Aortic smooth muscle cell (primary cell): ENCODE data around the gene HNRNPDL. TPM values are rescaled to one million over a fixed set of nuclear protein-coding genes. Genes with fewer than 3 reads are reported as not detected.

Experiments used
- total RNA-seq: library from RNA; depleted of rRNA; stranded (reverse); fragments of >200 nt; gene quantifications from 2 replicates; pipeline ENCODE4 v1.2.3, GENCODE V29; 2014

The HNRNPDL gene
- 126 and 140 TPM in 2 replicates for total RNA-seq

DNA sequence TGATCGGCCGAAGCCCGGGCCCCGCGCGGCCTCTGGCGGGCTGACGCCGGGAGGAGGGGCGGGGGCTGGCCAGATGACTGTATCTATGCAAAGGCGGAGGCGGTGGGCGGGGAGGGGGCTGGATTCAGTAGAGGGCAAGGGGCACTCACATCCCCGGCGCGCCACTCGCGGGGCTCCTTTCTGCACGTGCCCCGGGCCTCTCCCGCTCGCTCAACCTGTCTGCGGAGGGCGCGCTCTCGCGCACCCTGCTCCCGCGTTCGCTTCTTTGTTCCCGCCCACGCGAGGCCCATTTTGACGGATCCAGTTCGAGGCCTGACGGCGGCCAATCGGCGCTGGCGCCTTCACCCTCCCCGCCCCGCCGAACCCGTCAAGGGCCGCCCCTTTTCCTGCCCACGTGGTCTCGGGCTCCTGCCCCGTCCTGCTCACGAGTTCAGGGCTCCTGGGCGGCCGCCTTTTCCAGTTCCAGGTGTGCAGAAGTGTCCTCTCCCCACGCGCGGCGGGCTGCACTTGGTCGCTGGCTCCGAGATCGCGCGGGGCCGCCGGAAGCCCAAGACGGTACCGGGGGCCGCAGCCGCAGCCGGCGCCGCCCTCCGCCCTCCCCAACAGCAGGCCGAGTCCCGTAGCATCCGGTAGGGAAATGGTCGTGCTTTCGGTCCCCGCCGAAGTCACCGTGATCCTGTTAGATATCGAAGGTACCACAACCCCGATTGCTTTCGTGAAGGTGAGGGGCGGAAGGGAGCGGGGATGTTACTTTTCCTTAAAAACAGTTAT lies at the start of gene HNRNPDL, which contains the start of gene ENOPH1:
Gene HNRNPDL, minus strand, starts transcription at position 270 of the 771 bp plus-strand sequence. CDS start 772 bp downstream, outside the sequence.
Gene ENOPH1, plus strand, starts transcription at position 398 of the 771 bp plus-strand sequence. Its CDS starts 240 bp downstream, at position 638.

DNA sequence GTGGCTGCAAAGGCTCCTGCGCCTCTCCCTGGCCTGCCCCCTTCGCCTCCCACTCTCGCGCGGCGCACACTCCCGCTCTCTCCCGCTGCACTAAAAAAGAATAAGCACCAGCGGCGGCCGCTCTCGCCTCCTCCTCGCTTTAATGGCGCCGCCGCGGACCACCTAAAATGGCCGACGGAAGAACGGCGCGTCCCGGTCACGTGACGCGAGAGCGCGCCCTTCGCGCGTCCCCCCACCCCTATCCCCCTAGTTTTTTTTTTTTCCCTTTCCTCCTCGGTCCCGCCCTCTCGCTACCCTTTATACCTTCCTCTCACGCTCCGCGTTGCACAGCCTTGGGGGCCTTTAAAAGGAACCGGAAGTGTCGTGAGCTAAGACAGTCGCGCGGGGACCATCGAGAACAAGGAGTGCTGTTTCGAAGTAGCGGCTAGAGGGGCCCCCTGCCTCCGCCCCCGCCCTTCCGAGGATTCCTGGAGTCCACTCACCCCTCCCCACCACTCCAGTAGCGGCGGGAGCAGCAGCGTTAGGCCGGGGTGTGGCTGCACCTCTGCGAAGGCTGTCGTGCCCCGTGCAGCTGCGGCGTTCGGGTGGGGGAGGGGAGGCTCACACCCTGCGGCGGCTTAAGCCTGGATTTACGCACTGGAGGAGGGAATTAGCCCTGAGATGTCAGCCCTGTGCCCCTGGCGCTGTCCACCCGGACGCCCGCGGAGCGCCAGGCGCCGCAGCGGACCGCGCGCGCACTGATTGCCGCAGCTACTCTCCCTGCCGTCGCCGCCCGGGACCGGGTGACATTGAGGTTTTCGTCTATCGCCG lies 56.2 kb downstream of the HNRNPDL start, which contains the start of gene HNRNPD:
Gene HNRNPD, minus strand, starts transcription at position 176 of the 810 bp plus-strand sequence. CDS start 313 bp downstream, outside the sequence.

Other genes starting within 250 kb of the HNRNPDL start
- 30.3 and 50.9 TPM in 2 replicates for gene HNRNPD, start 56.5 kb downstream of the HNRNPDL start, total RNA-seq
- gene ENOPH1, start 128 bp upstream of the HNRNPDL start, total RNA-seq, result 45.8 and 54.0 TPM in 2 replicates
- gene TMEM150C, start 131.5 kb upstream of the HNRNPDL start, total RNA-seq, result 0.06 and 0.53 TPM in 2 replicates